ENCODE data around the gene KDM6A. TPM values are rescaled to one million over a fixed set of nuclear protein-coding genes. Genes with fewer than 3 reads are reported as not detected.

Gene KDM6A
- total RNA-seq, 1 experiment from 2014 or later, result 45.0 TPM

GRCh38 chrX:44975666-44976263 lies 102.8 kb downstream of the KDM6A start:
- DNase-seq (ENCODE audit: low spot score) (no peak), ATAC-seq (no peak)
- Mint-ChIP-seq H3K4me1 (peaks cover 34% of the 10 kb centered on the region), H3K36me3 (peaks cover 43% of the 10 kb centered on the region), H3K9me3 (peaks cover 7% of the 10 kb centered on the region), H3K4me3 (no peak overlapping the region), H3K27me3 (ENCODE audit: low read depth) (no peaks in the 10 kb centered on the region), H3K27ac (no peak overlapping the region)
- TF ChIP-seq, protein P1, sequence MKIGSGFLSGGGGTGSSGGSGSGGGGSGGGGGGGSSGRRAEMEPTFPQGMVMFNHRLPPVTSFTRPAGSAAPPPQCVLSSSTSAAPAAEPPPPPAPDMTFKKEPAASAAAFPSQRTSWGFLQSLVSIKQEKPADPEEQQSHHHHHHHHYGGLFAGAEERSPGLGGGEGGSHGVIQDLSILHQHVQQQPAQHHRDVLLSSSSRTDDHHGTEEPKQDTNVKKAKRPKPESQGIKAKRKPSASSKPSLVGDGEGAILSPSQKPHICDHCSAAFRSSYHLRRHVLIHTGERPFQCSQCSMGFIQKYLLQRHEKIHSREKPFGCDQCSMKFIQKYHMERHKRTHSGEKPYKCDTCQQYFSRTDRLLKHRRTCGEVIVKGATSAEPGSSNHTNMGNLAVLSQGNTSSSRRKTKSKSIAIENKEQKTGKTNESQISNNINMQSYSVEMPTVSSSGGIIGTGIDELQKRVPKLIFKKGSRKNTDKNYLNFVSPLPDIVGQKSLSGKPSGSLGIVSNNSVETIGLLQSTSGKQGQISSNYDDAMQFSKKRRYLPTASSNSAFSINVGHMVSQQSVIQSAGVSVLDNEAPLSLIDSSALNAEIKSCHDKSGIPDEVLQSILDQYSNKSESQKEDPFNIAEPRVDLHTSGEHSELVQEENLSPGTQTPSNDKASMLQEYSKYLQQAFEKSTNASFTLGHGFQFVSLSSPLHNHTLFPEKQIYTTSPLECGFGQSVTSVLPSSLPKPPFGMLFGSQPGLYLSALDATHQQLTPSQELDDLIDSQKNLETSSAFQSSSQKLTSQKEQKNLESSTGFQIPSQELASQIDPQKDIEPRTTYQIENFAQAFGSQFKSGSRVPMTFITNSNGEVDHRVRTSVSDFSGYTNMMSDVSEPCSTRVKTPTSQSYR (CRISPR knock-in tag; IDR thresholded peaks at IDR 0.05), result no peak
- TF ChIP-seq JAZF1 (CRISPR knock-in tag; IDR thresholded peaks at IDR 0.05) (no peak), ZNF317 (CRISPR knock-in tag; IDR thresholded peaks at IDR 0.05; ENCODE audit: borderline replicate concordance, low read depth) (no peak), ZNF263 (CRISPR knock-in tag; IDR thresholded peaks at IDR 0.05; ENCODE audit: low read depth) (no peak), ATF3 (CRISPR knock-in tag; conservative IDR thresholded peaks at IDR 0.05) (no peak), ZNF121 (CRISPR knock-in tag; IDR thresholded peaks at IDR 0.05) (no peak), ZMAT4 (CRISPR knock-in tag; IDR thresholded peaks at IDR 0.05) (no peak), CREM (CRISPR knock-in tag; IDR thresholded peaks at IDR 0.05) (no peak), SP1 (CRISPR knock-in tag; conservative IDR thresholded peaks at IDR 0.05) (no peak)
- CTCF ChIA-PET, result no interaction called here
- POLR2A ChIA-PET, result no interaction called here

GRCh38 chrX:44978976-44979375 lies 106.0 kb downstream of the KDM6A start:
- Mint-ChIP-seq H3K9me3 (peaks cover 11% of the 10 kb centered on the region), H3K27ac (no peak overlapping the region), H3K27me3 (ENCODE audit: low read depth) (no peaks in the 10 kb centered on the region), H3K4me1 (peaks cover 28% of the 10 kb centered on the region), H3K36me3 (peaks cover 30% of the 10 kb centered on the region), H3K4me3 (no peak overlapping the region)
- ChIA-PET CTCF (no interaction called here), POLR2A (no interaction called here)
- DNase-seq (ENCODE audit: low spot score), result no peak
- ATAC-seq, result no peak
- TF ChIP-seq, protein P2, sequence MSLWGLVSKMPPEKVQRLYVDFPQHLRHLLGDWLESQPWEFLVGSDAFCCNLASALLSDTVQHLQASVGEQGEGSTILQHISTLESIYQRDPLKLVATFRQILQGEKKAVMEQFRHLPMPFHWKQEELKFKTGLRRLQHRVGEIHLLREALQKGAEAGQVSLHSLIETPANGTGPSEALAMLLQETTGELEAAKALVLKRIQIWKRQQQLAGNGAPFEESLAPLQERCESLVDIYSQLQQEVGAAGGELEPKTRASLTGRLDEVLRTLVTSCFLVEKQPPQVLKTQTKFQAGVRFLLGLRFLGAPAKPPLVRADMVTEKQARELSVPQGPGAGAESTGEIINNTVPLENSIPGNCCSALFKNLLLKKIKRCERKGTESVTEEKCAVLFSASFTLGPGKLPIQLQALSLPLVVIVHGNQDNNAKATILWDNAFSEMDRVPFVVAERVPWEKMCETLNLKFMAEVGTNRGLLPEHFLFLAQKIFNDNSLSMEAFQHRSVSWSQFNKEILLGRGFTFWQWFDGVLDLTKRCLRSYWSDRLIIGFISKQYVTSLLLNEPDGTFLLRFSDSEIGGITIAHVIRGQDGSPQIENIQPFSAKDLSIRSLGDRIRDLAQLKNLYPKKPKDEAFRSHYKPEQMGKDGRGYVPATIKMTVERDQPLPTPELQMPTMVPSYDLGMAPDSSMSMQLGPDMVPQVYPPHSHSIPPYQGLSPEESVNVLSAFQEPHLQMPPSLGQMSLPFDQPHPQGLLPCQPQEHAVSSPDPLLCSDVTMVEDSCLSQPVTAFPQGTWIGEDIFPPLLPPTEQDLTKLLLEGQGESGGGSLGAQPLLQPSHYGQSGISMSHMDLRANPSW (CRISPR knock-in tag; conservative IDR thresholded peaks at IDR 0.05; ENCODE audit: low read depth), result no peak

- DNase-seq (ENCODE audit: low spot score), result no peak
- Mint-ChIP-seq H3K9me3 (peaks cover 4% of the 10 kb centered on the region; the same call in 1 of the 2 replicates), H3K4me3 (no peak overlapping the region), H3K36me3 (peaks cover 22% of the 10 kb centered on the region), H3K27ac (no peak overlapping the region), H3K27me3 (ENCODE audit: low read depth) (no peaks in the 10 kb centered on the region), H3K4me1 (peaks cover 16% of the 10 kb centered on the region)
- ChIA-PET CTCF (no interaction called here), POLR2A (no interaction called here)
- no peak for ATAC-seq
- no peak for TF ChIP-seq MXD4 (CRISPR knock-in tag; IDR thresholded peaks at IDR 0.05; ENCODE audit: borderline replicate concordance)
- no peak for TF ChIP-seq ZNF396 (CRISPR knock-in tag; IDR thresholded peaks at IDR 0.05; ENCODE audit: borderline replicate concordance)
- no peak for TF ChIP-seq ZNF512 (CRISPR knock-in tag; IDR thresholded peaks at IDR 0.05; ENCODE audit: borderline replicate concordance)
- TF ChIP-seq NFE2L1 (CRISPR knock-in tag; IDR thresholded peaks at IDR 0.05), result no peak
- no peak for TF ChIP-seq OVOL2 (CRISPR knock-in tag; IDR thresholded peaks at IDR 0.05; ENCODE audit: borderline replicate concordance)
- TF ChIP-seq, protein P3, sequence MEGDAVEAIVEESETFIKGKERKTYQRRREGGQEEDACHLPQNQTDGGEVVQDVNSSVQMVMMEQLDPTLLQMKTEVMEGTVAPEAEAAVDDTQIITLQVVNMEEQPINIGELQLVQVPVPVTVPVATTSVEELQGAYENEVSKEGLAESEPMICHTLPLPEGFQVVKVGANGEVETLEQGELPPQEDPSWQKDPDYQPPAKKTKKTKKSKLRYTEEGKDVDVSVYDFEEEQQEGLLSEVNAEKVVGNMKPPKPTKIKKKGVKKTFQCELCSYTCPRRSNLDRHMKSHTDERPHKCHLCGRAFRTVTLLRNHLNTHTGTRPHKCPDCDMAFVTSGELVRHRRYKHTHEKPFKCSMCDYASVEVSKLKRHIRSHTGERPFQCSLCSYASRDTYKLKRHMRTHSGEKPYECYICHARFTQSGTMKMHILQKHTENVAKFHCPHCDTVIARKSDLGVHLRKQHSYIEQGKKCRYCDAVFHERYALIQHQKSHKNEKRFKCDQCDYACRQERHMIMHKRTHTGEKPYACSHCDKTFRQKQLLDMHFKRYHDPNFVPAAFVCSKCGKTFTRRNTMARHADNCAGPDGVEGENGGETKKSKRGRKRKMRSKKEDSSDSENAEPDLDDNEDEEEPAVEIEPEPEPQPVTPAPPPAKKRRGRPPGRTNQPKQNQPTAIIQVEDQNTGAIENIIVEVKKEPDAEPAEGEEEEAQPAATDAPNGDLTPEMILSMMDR (IDR thresholded peaks at IDR 0.05), result no peak
- no peak for TF ChIP-seq ZNF317 (CRISPR knock-in tag; IDR thresholded peaks at IDR 0.05; ENCODE audit: borderline replicate concordance, low read depth)
- TF ChIP-seq RORB (CRISPR knock-in tag; IDR thresholded peaks at IDR 0.05), result no peak
- no peak for TF ChIP-seq CREM (CRISPR knock-in tag; IDR thresholded peaks at IDR 0.05)
- TF ChIP-seq, protein P4, sequence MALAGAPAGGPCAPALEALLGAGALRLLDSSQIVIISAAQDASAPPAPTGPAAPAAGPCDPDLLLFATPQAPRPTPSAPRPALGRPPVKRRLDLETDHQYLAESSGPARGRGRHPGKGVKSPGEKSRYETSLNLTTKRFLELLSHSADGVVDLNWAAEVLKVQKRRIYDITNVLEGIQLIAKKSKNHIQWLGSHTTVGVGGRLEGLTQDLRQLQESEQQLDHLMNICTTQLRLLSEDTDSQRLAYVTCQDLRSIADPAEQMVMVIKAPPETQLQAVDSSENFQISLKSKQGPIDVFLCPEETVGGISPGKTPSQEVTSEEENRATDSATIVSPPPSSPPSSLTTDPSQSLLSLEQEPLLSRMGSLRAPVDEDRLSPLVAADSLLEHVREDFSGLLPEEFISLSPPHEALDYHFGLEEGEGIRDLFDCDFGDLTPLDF (CRISPR knock-in tag; IDR thresholded peaks at IDR 0.05), result no peak
Measured at GRCh38 chrX:44980403-44980802, 107.4 kb downstream of the KDM6A start.

All from WTC11 (cell line).